Type B pancreatic cell (in vitro differentiated cells): ENCODE results near the gene SLC30A1. TPM values are rescaled to one million over a fixed set of nuclear protein-coding genes. Genes with fewer than 3 reads are reported as not detected.

ENCODE experiments used
- DNase-seq: peaks from one replicate; pipeline ENCODE4 v3.0.0; 2021; ENCODE audit warnings: mixed read lengths; ENCODE audit not compliant: unreplicated experiment; ENCODE audit errors: extremely low spot score
- H3K27ac Mint-ChIP-seq: 2 replicates; pipeline ENCODE4 v1.8.0; 2021; ENCODE audit warnings: mild to moderate bottlenecking, mixed read lengths
- H3K27me3 Mint-ChIP-seq: 2 replicates; pipeline ENCODE4 v1.8.0; 2021; ENCODE audit warnings: mixed read lengths
- H3K36me3 Mint-ChIP-seq: 2 replicates; pipeline ENCODE4 v1.8.0; 2021; ENCODE audit warnings: mixed read lengths
- H3K4me1 Mint-ChIP-seq: one replicate; pipeline ENCODE4 v1.8.0; 2021; ENCODE audit warnings: mixed read lengths; ENCODE audit not compliant: unreplicated experiment
- H3K4me3 Mint-ChIP-seq: 2 replicates; pipeline ENCODE4 v1.8.0; 2021; ENCODE audit warnings: mild to moderate bottlenecking, mixed read lengths
- H3K9me3 Mint-ChIP-seq: 2 replicates; pipeline ENCODE4 v1.8.0; 2021; ENCODE audit warnings: mixed read lengths
- total RNA-seq: library from RNA; stranded (reverse); gene quantifications from 2 replicates; pipeline ENCODE4 v1.2.1, GENCODE V29; 2021; ENCODE audit warnings: low replicate concordance
- TF ChIP-seq, protein P1 (sequence below): fragments of 200-600 bp; sonication (generic); conservative IDR thresholded peaks from 2 replicates; pipeline ENCODE4 v1.5.0; 2021; ENCODE audit warnings: antibody characterized with exemption, mild to moderate bottlenecking

SLC30A1 gene
- total RNA-seq, 1 donor from 2014 or later = 21.8 TPM

DNA sequence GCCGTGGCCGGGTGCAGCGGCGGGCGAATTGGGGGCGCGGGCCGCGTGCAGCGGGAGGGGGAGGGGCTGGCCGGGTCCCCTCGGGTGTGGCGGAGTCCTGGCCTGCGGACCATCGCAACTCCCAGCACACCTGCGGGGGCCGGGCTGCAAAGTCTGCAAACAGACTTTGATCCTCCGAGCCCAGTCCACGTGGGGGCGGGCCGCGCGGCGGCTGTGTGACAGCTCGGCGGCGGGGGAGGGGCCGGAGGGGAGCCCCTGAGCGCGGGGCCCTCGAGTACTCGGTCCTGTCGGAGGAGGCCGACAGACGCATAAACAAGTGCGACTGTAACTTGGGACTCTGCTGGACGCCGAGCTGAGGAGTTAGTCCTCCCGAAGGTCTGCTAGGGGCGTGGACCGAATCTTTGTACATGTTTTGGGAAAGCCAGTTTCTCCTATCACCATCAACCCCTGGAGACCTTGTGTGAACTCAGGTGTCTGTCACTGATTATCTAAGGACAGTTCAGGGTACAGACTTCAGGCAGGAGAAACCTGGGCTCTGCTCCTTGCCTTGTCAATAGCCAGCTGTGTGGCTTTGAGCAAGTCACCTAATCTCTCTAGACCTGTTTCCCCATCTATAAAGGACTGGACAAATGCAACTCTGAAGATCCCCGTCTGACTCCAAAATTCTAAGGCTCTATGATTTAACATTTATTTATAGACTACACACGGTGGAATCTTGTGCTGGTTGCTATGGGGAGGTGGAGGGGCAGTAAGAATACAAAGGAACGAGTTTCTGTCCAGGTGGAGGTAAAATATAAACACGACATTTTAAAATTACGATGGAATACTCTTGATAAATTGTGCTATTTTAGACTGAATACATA is 710 bp upstream of the SLC30A1 start:
- H3K27ac Mint-ChIP-seq = peak overlapping the region; percentile 88
- H3K27me3 Mint-ChIP-seq = no peaks in the 10 kb centered on the region
- TF ChIP-seq, protein P1, sequence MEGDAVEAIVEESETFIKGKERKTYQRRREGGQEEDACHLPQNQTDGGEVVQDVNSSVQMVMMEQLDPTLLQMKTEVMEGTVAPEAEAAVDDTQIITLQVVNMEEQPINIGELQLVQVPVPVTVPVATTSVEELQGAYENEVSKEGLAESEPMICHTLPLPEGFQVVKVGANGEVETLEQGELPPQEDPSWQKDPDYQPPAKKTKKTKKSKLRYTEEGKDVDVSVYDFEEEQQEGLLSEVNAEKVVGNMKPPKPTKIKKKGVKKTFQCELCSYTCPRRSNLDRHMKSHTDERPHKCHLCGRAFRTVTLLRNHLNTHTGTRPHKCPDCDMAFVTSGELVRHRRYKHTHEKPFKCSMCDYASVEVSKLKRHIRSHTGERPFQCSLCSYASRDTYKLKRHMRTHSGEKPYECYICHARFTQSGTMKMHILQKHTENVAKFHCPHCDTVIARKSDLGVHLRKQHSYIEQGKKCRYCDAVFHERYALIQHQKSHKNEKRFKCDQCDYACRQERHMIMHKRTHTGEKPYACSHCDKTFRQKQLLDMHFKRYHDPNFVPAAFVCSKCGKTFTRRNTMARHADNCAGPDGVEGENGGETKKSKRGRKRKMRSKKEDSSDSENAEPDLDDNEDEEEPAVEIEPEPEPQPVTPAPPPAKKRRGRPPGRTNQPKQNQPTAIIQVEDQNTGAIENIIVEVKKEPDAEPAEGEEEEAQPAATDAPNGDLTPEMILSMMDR = no peak
- H3K4me3 Mint-ChIP-seq = peak overlapping the region; percentile 91
- H3K9me3 Mint-ChIP-seq = no peaks in the 10 kb centered on the region
- H3K36me3 Mint-ChIP-seq = peaks cover 7% of the 10 kb centered on the region
- peaks cover 26% of the 10 kb centered on the region for H3K4me1 Mint-ChIP-seq
- no peak for DNase-seq

DNA sequence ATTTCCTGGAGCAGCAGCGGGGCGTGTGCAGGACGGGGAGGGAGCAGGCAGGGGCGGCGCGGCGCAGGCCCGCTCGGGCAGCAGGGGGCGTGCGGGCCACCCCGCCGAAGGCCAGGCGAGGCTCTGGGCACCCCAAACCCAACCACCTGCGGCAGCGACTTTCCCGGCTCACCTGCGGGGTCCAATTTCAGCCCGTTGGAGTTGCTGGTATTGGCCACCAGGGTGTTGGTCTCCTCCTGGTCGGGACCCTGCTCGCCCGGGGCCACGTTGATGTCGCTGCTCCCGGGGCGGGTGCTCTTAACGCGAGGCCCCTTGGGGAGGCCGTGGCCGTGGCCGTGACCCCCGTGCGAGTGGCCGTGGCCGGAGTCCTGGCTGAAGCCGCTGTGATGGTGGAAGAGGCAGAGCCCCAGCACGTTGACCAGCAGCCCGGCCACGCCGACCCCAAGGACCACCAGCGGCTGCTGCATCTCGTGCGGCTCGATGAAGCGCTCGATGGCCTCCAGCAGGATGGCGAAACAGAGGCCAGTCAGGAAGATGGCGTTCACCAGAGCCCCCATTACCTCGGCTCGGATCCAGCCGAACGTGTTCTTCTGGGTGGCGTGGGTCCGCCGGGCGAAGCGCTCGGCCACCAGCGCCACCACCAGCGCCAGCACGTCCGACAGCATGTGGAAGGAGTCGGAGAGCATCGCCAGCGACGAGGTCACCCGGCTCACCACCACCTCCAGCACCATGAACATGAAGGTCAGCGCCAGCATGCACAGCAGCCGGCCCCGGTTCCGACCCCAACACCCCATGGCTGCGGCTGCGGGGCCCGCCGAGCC is 932 bp downstream of the SLC30A1 start:
- H3K4me3 Mint-ChIP-seq = peak overlapping the region; percentile 97
- peak overlapping the region; percentile 90 for H3K27ac Mint-ChIP-seq
- H3K27me3 Mint-ChIP-seq = no peaks in the 10 kb centered on the region
- H3K9me3 Mint-ChIP-seq = no peaks in the 10 kb centered on the region
- TF ChIP-seq, protein P1 = peak; percentile 83
- H3K4me1 Mint-ChIP-seq = peaks cover 35% of the 10 kb centered on the region
- peak; percentile 82 for DNase-seq
- peaks cover 18% of the 10 kb centered on the region for H3K36me3 Mint-ChIP-seq

DNA sequence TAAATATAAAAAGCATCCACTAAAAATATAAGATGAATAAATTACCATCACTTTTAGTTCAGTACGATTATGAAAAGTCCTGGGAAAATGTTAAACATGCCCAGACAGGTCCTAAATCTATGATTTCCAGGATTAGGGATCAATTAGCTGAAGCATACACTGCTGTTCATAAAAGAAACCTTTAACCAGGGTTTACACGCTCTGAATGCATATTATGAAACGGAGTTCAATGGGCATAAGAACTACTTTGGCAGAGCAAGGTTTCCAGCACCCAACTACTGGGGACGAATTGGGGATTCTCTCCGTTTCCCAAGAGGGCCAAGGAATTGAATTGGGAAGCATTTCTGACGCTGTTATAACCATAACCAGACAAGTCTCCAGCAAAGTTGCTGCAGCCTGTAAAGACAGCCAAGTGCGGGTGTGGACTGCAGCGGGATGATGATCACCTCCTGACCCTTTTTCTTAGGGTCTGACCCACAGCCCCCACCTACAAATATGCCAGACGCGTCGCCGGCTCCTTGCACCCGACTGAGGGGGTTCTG is 1.6 kb downstream of the SLC30A1 start:
- Mint-ChIP-seq H3K4me1 (peaks cover 35% of the 10 kb centered on the region), H3K27me3 (no peaks in the 10 kb centered on the region), H3K9me3 (no peaks in the 10 kb centered on the region), H3K36me3 (peaks cover 18% of the 10 kb centered on the region), H3K27ac (peak overlapping the region; percentile 85), H3K4me3 (peak overlapping the region; percentile 97)
- TF ChIP-seq, protein P1 = no peak
- no peak for DNase-seq

DNA sequence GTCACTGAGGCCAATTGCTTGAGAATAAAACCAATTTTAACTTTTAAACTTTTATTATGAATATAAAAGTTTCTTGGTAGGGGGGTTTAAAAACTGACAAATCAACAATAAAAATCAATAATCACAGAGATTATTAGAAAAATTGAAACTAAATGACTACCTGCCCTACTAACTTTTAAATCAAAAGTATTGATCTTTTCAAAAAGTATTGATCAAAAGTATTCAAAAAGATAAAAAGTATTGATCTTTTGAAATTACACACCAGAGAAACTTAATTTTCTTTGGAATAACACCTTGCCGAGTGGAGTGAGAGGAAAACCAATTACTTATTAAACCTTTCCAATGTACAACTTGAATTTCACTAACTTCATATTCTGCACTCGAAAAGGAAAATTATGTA is 2.2 kb downstream of the SLC30A1 start:
- TF ChIP-seq, protein P1 = no peak
- DNase-seq = no peak

DNA sequence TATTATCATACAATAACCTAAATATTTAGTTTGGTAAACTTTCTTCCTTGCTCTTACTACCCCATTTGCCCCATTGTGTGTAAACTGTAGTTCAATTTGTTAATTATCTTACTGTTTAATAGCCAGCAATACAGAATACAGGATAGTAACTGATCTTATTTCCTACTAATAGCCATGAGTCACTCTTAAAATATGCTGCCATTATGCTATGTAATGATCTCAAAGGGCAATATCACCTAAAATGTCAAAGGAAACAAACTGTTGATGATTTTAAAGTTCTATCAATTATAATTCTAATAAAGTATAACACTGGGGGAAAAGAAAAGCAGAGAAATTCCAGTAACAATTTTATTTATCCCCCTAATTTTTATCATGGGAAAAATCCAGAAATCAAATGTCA is 4.3 kb downstream of the SLC30A1 start:
- no peaks in the 10 kb centered on the region for H3K9me3 Mint-ChIP-seq
- H3K27ac Mint-ChIP-seq = no peak overlapping the region
- H3K27me3 Mint-ChIP-seq = no peaks in the 10 kb centered on the region
- peaks cover 23% of the 10 kb centered on the region for H3K4me1 Mint-ChIP-seq
- TF ChIP-seq, protein P1 = no peak
- no peak for DNase-seq
- H3K36me3 Mint-ChIP-seq = peaks cover 18% of the 10 kb centered on the region
- H3K4me3 Mint-ChIP-seq = peak overlapping the region; percentile 43

More for the DNA sequence above, 2.2 kb downstream of the SLC30A1 start:
- Mint-ChIP-seq H3K27me3 (no peaks in the 10 kb centered on the region), H3K9me3 (no peaks in the 10 kb centered on the region), H3K4me3 (peak overlapping the region; percentile 97), H3K36me3 (peaks cover 18% of the 10 kb centered on the region), H3K27ac (peak overlapping the region; percentile 85), H3K4me1 (peaks cover 35% of the 10 kb centered on the region)
